Neural cell (in vitro differentiated cells): ENCODE measurements around the gene GLDC. TPM values are rescaled to one million over a fixed set of nuclear protein-coding genes. Genes with fewer than 3 reads are reported as not detected.

ENCODE experiments used
- H2AFZ ChIP-seq: fragments of 200-600, 300-800 bp; sonication (generic), shearing (Covaris generic); 2 replicates; pipeline ENCODE4 v1.6.0; 2014; ENCODE audit warnings: low read depth, mild to moderate bottlenecking, antibody characterized with exemption, low read length, moderate library complexity
- H3F3A ChIP-seq: fragments of 200-600 bp; shearing (Covaris generic); 2 replicates; pipeline ENCODE4 v1.6.1; 2016; ENCODE audit warnings: mild to moderate bottlenecking, moderate library complexity, mixed read lengths, antibody characterized with exemption, low read length; ENCODE audit not compliant: insufficient read depth, poor library complexity, severe bottlenecking
- H3K27ac ChIP-seq: fragments of 200-600, 300-800 bp; sonication (generic), shearing (Covaris generic); 2 replicates; pipeline ENCODE4 v1.5.1; 2014; ENCODE audit warnings: mild to moderate bottlenecking, low read length, moderate library complexity
- H3K27me3 ChIP-seq: fragments of 300-800, 200-600 bp; sonication (generic), shearing (Covaris generic); 2 replicates; pipeline ENCODE4 v1.6.0; 2014; ENCODE audit warnings: mild to moderate bottlenecking, low read depth, low read length, moderate library complexity; ENCODE audit not compliant: insufficient read depth
- H3K36me3 ChIP-seq: fragments of 300-800, 200-600 bp; sonication (generic), shearing (Covaris generic); 2 replicates; pipeline ENCODE4 v1.5.1; 2014; ENCODE audit warnings: mild to moderate bottlenecking, antibody characterized with exemption, low read length, moderate library complexity; ENCODE audit not compliant: insufficient read depth
- H3K4me2 ChIP-seq: fragments of 300-800, 200-600 bp; sonication (generic), shearing (Covaris generic); 2 replicates; pipeline ENCODE4 v1.6.0; 2014; ENCODE audit warnings: mild to moderate bottlenecking, low read length
- H3K4me3 ChIP-seq: fragments of 300-800, 200-600 bp; sonication (generic), shearing (Covaris generic); 2 replicates; pipeline ENCODE4 v1.5.1; 2014; ENCODE audit warnings: mild to moderate bottlenecking, low read length, moderate library complexity
- H3K79me2 ChIP-seq: fragments of 200-600 bp; shearing (Covaris generic); replicated peaks from 2 replicates; pipeline ENCODE4 v1.6.0; 2014; ENCODE audit warnings: mild to moderate bottlenecking, low read length, moderate library complexity; ENCODE audit not compliant: insufficient read depth
- H3K9ac ChIP-seq: fragments of 300-800, 200-600 bp; sonication (generic), shearing (Covaris generic); 2 replicates; pipeline ENCODE4 v1.6.1; 2016; ENCODE audit warnings: mild to moderate bottlenecking, low read length, mixed read lengths
- H3K9me2 ChIP-seq: fragments of 200-600 bp; shearing (Covaris generic); 2 replicates; pipeline ENCODE4 v1.6.1; 2016; ENCODE audit warnings: mild to moderate bottlenecking, low read length, mixed read lengths; ENCODE audit not compliant: insufficient read depth
- H3K9me3 ChIP-seq: fragments of 200-600, 300-800 bp; sonication (generic), shearing (Covaris generic); 2 replicates; pipeline ENCODE4 v1.6.1; 2016; ENCODE audit warnings: mild to moderate bottlenecking, mixed run types, low read length, moderate library complexity, mixed read lengths
- H4K20me1 ChIP-seq: fragments of 200-600 bp; shearing (Covaris generic); 2 replicates; pipeline ENCODE4 v1.6.1; 2016; ENCODE audit warnings: mild to moderate bottlenecking, mixed run types; ENCODE audit not compliant: insufficient read depth
- CTCF ChIP-seq: fragments of 450-650 bp; IDR thresholded peaks from 2 replicates; pipeline ENCODE4 v1.5.1; 2014; ENCODE audit warnings: antibody characterized with exemption, mild to moderate bottlenecking, moderate library complexity; ENCODE audit not compliant: poor library complexity, severe bottlenecking
- EP300 ChIP-seq: fragments of 450-650 bp; conservative IDR thresholded peaks from 2 replicates; pipeline ENCODE4 v1.6.1; 2014; ENCODE audit warnings: antibody characterized with exemption, mild to moderate bottlenecking, moderate library complexity; ENCODE audit not compliant: poor library complexity, severe bottlenecking
- EZH2 ChIP-seq: fragments of 200-600, 300-800 bp; shearing (Covaris generic), sonication (generic); IDR thresholded peaks from 2 replicates; pipeline ENCODE4 v1.6.1; 2014; ENCODE audit warnings: antibody characterized with exemption, low read length, borderline replicate concordance, mild to moderate bottlenecking; ENCODE audit not compliant: insufficient read depth, poor library complexity, severe bottlenecking
- MXI1 ChIP-seq: fragments of 450-650 bp; conservative IDR thresholded peaks from 2 replicates; pipeline ENCODE4 v1.6.1; 2014; ENCODE audit warnings: antibody characterized with exemption, mild to moderate bottlenecking; ENCODE audit not compliant: poor library complexity, severe bottlenecking
- POLR2AphosphoS5 ChIP-seq: IDR thresholded peaks from 2 replicates; pipeline ENCODE4 v1.6.1; 2012
- RAD21 ChIP-seq: fragments of 450-650 bp; conservative IDR thresholded peaks from 2 replicates; pipeline ENCODE4 v1.6.1; 2014; ENCODE audit warnings: antibody characterized with exemption, mild to moderate bottlenecking, moderate library complexity
- REST ChIP-seq: IDR thresholded peaks from 2 replicates; pipeline ENCODE4 v1.6.1; 2012; ENCODE audit warnings: borderline replicate concordance
- SMC3 ChIP-seq: fragments of 450-650 bp; conservative IDR thresholded peaks from 2 replicates; pipeline ENCODE4 v1.6.1; 2014; ENCODE audit warnings: antibody characterized with exemption, mild to moderate bottlenecking, moderate library complexity; ENCODE audit not compliant: poor library complexity
- TAF1 ChIP-seq: IDR thresholded peaks from 2 replicates; pipeline ENCODE4 v1.6.1; 2012; ENCODE audit warnings: low read depth
- polyA plus RNA-seq: library from polyadenylated mRNA; depleted of rRNA; stranded (reverse); fragments of >200 nt; gene quantifications from 2 replicates; pipeline ENCODE4 v1.2.3, GENCODE V29; 2014

The GLDC gene
- polyA plus RNA-seq, 1 donor from 2014 or later: 11.4 TPM

GRCh38 chr9:6687180-6687579 is 41.7 kb upstream of the GLDC start:
- no peaks in the 10 kb centered on the region for H3K9me3 ChIP-seq
- no peaks in the 10 kb centered on the region for H3K79me2 ChIP-seq
- H3K36me3 ChIP-seq: no peaks in the 10 kb centered on the region
- no peaks in the 10 kb centered on the region for H3F3A ChIP-seq
- no peaks in the 10 kb centered on the region for H3K9me2 ChIP-seq
- H3K4me3 ChIP-seq: no peak overlapping the region
- H3K9ac ChIP-seq: no peak overlapping the region
- no peak overlapping the region for H3K27ac ChIP-seq
- no peaks in the 10 kb centered on the region for H3K27me3 ChIP-seq
- no peak overlapping the region for H2AFZ ChIP-seq
- no peak overlapping the region for H3K4me2 ChIP-seq
- H4K20me1 ChIP-seq: no peaks in the 10 kb centered on the region
- TF ChIP-seq REST (no peak), EP300 (no peak), SMC3 (no peak), CTCF (no peak), POLR2AphosphoS5 (no peak), MXI1 (no peak), RAD21 (no peak), TAF1 (no peak), EZH2 (no peak)

- H3K36me3 ChIP-seq: no peaks in the 10 kb centered on the region
- H3K79me2 ChIP-seq: no peaks in the 10 kb centered on the region
- no peaks in the 10 kb centered on the region for H3K9me3 ChIP-seq
- no peak overlapping the region for H3K4me3 ChIP-seq
- TF ChIP-seq MXI1 (no peak), EZH2 (no peak), EP300 (no peak), CTCF (peak; percentile 48), REST (no peak), POLR2AphosphoS5 (no peak), SMC3 (peak; percentile 45), TAF1 (no peak)
- H2AFZ ChIP-seq: no peak overlapping the region
- no peaks in the 10 kb centered on the region for H4K20me1 ChIP-seq
- H3K27ac ChIP-seq: no peak overlapping the region
- no peaks in the 10 kb centered on the region for H3K27me3 ChIP-seq
- H3F3A ChIP-seq: no peaks in the 10 kb centered on the region
- H3K4me2 ChIP-seq: no peak overlapping the region
- no peaks in the 10 kb centered on the region for H3K9me2 ChIP-seq
- H3K9ac ChIP-seq: no peak overlapping the region
Measured at GRCh38 chr9:6686396-6686795, 40.9 kb upstream of the GLDC start.
